Prostate gland (tissue), 2 donors: ENCODE data around the gene CEP295NL. TPM values are rescaled to one million over a fixed set of nuclear protein-coding genes. Genes with fewer than 3 reads are reported as not detected.

Experiments
- DNase-seq: peaks from one replicate; pipeline ENCODE4 v3.0.0-alpha.2; 2019; ENCODE audit warnings: low spot score
- H3K27ac ChIP-seq, 2 donors: fragments of 200-600 bp; sonication (generic); 2 replicates each; pipeline ENCODE4 v1.5.1; 2017 to 2019
- H3K27me3 ChIP-seq: fragments of 200-600 bp; sonication (generic); replicated peaks from 2 replicates; pipeline ENCODE4 v1.5.1; 2019; ENCODE audit not compliant: insufficient read depth
- H3K36me3 ChIP-seq, 2 donors: fragments of 200-600 bp; sonication (generic); 1 replicate in 1 of 2; 2 replicates in 1 of 2; pipeline versions ENCODE4 v1.5.1 to v1.8.1; 2017 to 2019
- H3K4me1 ChIP-seq: fragments of 200-600 bp; sonication (generic); replicated peaks from 2 replicates; pipeline ENCODE4 v1.5.1; 2019
- H3K4me3 ChIP-seq, 2 donors: fragments of 200-600 bp; sonication (generic); 2 replicates each; pipeline ENCODE4 v1.5.1; 2017 to 2019
- H3K9me3 ChIP-seq: fragments of 200-600 bp; sonication (generic); 2 replicates; pipeline ENCODE4 v1.5.1; 2017
- POLR2A ChIP-seq: fragments of 450-650 bp; IDR thresholded peaks from one replicate; pipeline ENCODE4 v1.6.1; 2016; ENCODE audit warnings: antibody characterized with exemption, mild to moderate bottlenecking
- POLR2AphosphoS5 ChIP-seq: sonication (generic); formaldehyde crosslinking; IDR thresholded peaks from one replicate; pipeline ENCODE4 v1.6.1; 2017; ENCODE audit warnings: antibody characterized with exemption
- WGBS: methylation state at CpG from one replicate; pipeline ENCODE4 v1.1.5; 2018; 5-methylcytosine and 5-hydroxymethylcytosine counted together
- intact Hi-C: fragments of 100-400 bp; cut with DNase I; formaldehyde crosslinking; loops from one replicate; pipeline ENCODE4 v1.14.2; 2022
- total RNA-seq, 2 donors: library from RNA; depleted of rRNA; stranded (reverse); fragments of >200 nt; gene quantifications; one replicate each; pipeline ENCODE4 v1.1.0, GENCODE V29; 2016
- TF ChIP-seq, protein P1 (sequence below), 4 experiments: fragments of 200-600 bp in 2 of 4; fragments of 450-650 bp in 2 of 4; sonication (generic) in 2 of 4; IDR thresholded peaks; 1 replicate in 3 of 4; 2 replicates in 1 of 4; pipeline ENCODE4 v1.5.1; 2016 to 2019; ENCODE audit warnings: antibody characterized with exemption in 4 of 4, mild to moderate bottlenecking in 2 of 4, moderate library complexity in 2 of 4

Gene CEP295NL
- total RNA-seq, 2 donors from 2014 or later, result 2.2 to 8.2 TPM

GRCh38 chr17:78852709-78853121 is 50.3 kb downstream of the CEP295NL start:
- Histone ChIP-seq H3K27ac (no peak overlapping the region), H3K27me3 (no peaks in the 10 kb centered on the region), H3K9me3 (no peaks in the 10 kb centered on the region), H3K4me3 (no peak overlapping the region), H3K4me1 (no peaks in the 10 kb centered on the region), H3K36me3 (peaks cover 0 to 4% of the 10 kb centered on the region in 2 donors)
- 86% methylated on average over 16 of the region's 16 CpGs for WGBS
- TF ChIP-seq POLR2A (no peak), POLR2AphosphoS5 (no peak)
- TF ChIP-seq, protein P1, sequence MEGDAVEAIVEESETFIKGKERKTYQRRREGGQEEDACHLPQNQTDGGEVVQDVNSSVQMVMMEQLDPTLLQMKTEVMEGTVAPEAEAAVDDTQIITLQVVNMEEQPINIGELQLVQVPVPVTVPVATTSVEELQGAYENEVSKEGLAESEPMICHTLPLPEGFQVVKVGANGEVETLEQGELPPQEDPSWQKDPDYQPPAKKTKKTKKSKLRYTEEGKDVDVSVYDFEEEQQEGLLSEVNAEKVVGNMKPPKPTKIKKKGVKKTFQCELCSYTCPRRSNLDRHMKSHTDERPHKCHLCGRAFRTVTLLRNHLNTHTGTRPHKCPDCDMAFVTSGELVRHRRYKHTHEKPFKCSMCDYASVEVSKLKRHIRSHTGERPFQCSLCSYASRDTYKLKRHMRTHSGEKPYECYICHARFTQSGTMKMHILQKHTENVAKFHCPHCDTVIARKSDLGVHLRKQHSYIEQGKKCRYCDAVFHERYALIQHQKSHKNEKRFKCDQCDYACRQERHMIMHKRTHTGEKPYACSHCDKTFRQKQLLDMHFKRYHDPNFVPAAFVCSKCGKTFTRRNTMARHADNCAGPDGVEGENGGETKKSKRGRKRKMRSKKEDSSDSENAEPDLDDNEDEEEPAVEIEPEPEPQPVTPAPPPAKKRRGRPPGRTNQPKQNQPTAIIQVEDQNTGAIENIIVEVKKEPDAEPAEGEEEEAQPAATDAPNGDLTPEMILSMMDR (IDR thresholded peaks at IDR 0.05), result no peak
- no peak for DNase-seq
- intact Hi-C loops, result no loop called here

- 96% methylated on average over 5 of the region's 5 CpGs for WGBS
- intact Hi-C loops, result no loop called here
- Histone ChIP-seq H3K4me1 (no peaks in the 10 kb centered on the region), H3K27ac (no peak overlapping the region), H3K36me3 (no peaks in the 10 kb centered on the region), H3K9me3 (no peaks in the 10 kb centered on the region), H3K4me3 (no peak overlapping the region), H3K27me3 (no peaks in the 10 kb centered on the region)
- TF ChIP-seq POLR2A (no peak), POLR2AphosphoS5 (no peak)
- TF ChIP-seq, protein P1 (IDR thresholded peaks at IDR 0.05), result no peak
- no peak for DNase-seq
Observed at GRCh38 chr17:78849026-78849425, 54.0 kb downstream of the CEP295NL start.

- Histone ChIP-seq H3K27ac (no peak overlapping the region), H3K4me3 (no peak overlapping the region), H3K36me3 (no peaks in the 10 kb centered on the region), H3K9me3 (no peaks in the 10 kb centered on the region), H3K27me3 (no peaks in the 10 kb centered on the region), H3K4me1 (no peaks in the 10 kb centered on the region)
- no peak for DNase-seq
- TF ChIP-seq POLR2A (no peak), POLR2AphosphoS5 (no peak)
- TF ChIP-seq, protein P1 (IDR thresholded peaks at IDR 0.05), result no peak
- WGBS, result 95% methylated on average over 3 of the region's 3 CpGs
- intact Hi-C loops, result no loop called here
Observed at GRCh38 chr17:78847052-78847451, 55.9 kb downstream of the CEP295NL start.

DNA sequence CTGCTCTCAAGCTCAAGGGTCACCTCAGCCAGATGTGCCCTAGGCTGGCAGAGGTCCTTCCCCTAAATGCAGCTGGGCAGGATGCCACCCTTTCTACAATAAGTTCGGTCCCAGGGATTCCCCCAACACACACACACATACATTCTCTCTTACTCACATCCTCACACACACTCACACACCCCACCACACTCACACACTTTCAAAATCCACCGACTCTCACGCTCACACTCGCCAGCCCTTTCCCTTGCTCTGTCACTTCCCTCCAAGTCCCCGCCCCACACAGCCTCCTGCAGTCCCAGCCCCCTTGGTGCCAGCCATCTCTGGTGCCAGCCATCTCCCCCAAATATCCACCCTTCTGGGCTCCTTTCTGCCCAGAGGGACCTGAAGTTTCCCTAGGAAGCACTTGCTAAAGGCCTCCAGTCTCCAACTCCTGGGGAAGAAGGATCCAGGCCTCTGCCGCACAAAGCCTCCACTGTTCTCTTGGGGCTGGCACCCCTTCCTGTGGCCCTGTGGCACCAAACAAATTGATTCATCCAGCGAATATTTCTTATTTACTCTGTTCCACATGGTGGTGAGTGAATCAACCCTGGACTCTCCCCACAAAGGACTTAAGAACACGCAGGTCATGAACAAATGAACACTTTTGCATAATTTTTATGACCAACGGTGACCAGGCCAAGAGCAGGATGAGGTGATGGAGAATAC is 58.5 kb downstream of the CEP295NL start:
- H3K36me3 ChIP-seq, result no peaks in the 10 kb centered on the region
- no peak overlapping the region for H3K4me3 ChIP-seq
- DNase-seq, result no peak
- no peak overlapping the region for H3K27ac ChIP-seq
- intact Hi-C loops, result no loop called here
- TF ChIP-seq, protein P1 (IDR thresholded peaks at IDR 0.05), result no peak
- no peak for TF ChIP-seq POLR2AphosphoS5
- TF ChIP-seq POLR2A, result no peak
- no peaks in the 10 kb centered on the region for H3K9me3 ChIP-seq
- no peaks in the 10 kb centered on the region for H3K27me3 ChIP-seq
- 73% methylated on average over 9 of the region's 9 CpGs for WGBS
- H3K4me1 ChIP-seq, result peaks cover 3% of the 10 kb centered on the region

DNA sequence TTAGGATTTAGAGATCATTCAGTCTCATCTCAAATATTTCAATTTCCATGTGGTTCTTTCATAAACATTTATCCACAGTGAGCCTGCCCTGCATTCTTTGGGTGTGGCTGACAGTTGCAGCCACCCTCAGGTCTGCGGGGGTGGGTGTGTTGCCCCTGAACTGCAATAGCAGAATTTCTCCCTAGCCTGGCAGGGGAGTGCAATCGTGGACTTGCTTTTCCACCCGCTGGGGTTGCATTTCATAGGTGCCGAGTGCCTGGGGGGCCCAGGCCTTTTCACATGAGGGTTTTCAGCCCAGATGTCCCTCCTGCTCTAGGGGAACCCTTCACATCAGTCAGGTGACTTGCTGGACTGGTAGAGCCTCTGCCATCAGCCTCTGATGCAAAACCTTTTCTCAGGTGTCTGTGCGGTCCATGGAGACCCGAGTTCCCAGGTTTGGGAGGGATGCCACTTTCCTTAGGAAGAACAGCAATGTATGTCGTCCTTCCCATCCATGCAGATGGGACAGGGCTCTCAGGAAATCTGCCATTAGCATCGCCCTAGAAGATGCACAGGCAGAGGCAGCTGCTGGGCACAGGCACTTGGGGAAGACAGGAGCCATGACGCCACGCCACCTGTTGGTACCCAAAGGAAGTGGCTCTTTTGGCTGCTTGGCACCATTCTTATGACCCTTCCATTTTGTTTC is 60.0 kb downstream of the CEP295NL start:
- Histone ChIP-seq H3K4me1 (peaks cover 9% of the 10 kb centered on the region), H3K27me3 (no peaks in the 10 kb centered on the region), H3K4me3 (no peak overlapping the region), H3K27ac (no peak overlapping the region), H3K36me3 (no peaks in the 10 kb centered on the region), H3K9me3 (no peaks in the 10 kb centered on the region)
- no peak for DNase-seq
- intact Hi-C loops, result no loop called here
- 57% methylated on average over 10 of the region's 10 CpGs for WGBS
- no peak for TF ChIP-seq POLR2A
- no peak for TF ChIP-seq POLR2AphosphoS5
- TF ChIP-seq, protein P1 (IDR thresholded peaks at IDR 0.05), result peak in 3 of 4 experiments; percentile 18 to 43 (median 39)
